GM21529 (cell line): ENCODE data around the gene ECSCR.
A peak's percentile ranks its signal among the peaks of the same experiment; 100 is the strongest.
"Not testable (repeated sequence)": the region's sequence is repeated elsewhere in the genome, so short reads cannot be mapped to it uniquely, and the experiment has no call there.

Experiments
- ATAC-seq: cut with Tn5 transposase; IDR thresholded peaks from one replicate; pipeline ENCODE4 v1.9.1; 2021; ENCODE audit not compliant: unreplicated experiment

The ECSCR gene

DNA sequence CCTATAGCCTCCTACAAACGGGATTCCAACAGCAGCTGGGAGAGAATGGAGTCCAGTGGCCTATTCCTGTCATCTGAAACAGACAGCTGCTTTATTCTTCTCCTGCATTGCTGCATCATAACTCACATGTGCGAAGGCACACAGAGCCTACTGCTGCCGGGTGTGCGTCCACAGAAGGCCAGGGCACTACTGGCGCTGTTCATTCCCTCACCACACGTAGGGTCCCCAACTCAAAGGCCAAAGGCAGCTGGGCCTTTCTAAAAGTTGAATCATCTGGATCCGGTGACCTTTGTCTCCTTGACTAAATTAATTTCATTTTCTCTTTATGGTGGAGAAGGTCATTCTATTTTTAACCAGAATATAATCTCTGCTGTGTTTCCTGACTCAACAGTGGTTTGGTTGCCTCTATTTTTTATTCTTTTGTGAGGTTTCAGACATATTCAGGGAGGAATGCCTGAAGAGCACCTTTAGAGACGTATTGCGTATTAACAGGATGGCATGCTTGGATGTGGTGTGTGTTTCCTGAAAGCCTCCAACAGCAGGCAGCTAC is 47.9 kb downstream of the ECSCR start:
- ATAC-seq = no peak

DNA sequence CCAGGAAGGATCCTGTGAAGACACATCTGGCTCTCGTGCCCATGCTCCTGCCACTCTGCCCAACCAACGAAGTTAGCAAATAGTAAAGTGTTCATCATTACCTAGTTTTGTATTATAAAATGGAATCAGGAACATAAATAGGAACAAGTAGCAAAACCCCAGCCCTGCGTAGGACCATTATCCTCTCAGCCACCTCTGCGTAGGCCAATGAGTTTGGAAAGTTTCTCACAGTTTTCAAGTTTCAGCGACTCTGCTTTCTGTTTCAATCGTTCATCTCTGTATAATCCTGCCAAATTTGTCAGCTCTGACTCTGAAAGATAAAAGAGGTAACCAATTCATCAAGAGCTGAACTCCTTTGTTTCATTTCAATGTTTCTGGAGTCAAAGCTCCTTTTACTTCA is 48.6 kb downstream of the ECSCR start:
- no peak for ATAC-seq

DNA sequence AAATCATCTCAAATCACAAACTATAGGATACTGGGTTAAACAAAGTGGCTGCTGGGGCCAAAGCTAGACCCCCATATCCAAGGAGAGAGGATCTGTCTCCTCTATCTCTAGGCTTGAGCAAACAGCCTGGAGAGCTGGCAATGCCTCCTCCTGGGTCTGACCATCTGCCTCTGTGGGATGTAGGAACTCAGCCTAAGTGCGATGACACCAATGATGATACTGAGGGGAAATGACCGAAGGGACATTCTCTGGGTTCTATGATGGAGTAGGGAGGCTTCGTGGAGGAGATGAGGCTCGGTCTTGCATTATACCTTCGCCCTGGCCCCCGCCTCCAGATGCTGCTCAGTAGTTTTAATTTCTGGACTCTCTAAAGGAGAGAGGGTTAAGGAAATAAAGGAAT is 49.4 kb downstream of the ECSCR start:
- no peak for ATAC-seq

DNA sequence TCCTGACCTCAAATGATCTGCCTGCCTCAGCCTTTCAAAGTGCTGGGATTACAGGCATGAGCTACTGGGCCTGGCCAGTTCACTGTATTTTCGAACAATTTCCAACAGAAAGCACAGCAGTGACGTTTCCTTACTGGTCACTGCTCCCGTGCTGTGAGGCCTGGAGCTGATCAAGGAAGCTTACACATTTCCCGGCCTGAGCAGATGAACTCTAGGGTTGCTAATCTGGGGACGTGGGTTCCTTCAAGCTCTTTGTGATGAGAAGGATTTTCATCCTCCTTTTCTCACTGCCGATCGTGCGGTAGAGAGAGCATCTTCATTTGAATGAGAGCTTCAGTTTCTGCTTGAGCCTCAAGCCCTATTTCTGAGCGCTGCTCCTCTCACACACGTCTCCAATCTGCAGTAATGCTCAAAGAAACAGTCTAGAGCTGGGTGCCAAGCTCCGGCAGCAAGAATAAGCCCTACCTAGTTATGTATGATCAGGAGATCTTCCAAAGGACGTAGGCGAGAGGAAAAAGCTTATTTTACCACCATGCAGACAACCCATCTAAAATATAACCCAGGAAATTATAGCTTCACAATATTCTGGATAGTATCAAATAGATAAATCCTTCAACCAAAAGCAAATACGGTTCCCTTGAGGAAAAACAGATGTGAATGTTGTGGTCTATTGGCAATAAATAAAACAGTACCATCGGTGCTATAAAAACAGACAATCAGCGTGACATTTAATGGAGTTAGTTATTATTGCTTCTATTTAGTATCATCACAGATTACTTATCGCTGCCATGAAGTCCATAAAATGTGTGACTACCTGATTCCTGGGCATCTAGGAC is 51.3 kb downstream of the ECSCR start:
- no peak for ATAC-seq

DNA sequence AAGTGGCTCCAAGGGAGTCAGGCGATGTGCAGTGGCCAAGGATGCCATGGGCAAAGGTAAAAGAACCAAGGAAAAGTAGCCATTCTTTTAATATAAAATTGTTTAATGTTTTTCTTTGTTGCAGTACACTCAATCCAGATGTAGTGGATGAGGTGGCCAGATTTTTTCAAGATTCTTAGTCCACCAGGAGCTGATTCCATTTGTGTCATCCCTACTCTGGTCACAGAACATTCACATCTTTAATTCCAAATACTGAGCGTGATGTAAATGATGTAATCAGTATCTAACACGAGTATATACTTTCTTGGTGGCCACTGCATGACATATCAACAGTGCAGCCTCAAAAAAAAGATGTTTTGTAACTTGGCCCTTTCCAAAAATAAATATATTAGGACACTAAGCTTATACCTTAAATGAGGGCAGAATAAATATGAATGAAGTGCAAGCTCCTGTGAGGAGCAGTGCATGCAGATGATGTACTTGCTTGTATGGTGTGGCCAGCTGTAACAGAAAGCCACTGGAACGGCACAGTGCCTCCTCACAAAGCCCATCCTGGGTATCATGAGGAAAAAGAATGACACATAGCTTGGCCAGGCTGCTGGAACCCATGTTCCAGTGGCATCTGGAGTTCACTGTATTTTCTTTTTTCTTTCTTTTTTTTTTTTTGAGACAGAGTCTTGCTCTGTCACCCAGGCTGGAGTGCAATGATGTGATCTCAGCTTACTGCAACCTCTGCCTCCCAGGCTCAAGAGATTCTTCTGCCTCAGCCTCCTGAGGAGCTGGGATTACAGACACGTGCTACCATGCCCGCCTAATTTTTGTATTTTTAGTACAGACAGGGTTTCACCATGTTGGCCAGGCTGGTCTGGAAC is 52.2 kb downstream of the ECSCR start:
- ATAC-seq = no peak

DNA sequence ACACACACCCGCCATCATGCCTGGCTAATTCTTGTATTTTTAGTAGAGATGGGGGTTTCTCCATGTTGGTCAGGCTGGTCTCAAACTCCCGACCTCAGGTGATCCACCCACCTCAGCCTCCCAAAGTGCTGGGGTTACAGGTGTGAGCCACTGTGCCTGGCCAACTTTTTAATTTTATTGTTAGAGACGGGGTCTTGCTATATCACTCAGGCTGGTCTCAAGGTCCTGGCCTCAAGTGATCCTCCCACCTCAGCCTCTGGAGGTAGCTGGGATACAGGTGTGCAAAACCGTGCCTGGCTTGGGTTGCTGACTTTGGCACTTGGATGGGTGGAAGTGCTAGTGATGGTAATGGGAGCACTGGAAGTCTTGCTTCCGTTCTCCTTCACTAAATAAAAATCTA is 53.4 kb downstream of the ECSCR start:
- ATAC-seq = not testable (repeated sequence)

DNA sequence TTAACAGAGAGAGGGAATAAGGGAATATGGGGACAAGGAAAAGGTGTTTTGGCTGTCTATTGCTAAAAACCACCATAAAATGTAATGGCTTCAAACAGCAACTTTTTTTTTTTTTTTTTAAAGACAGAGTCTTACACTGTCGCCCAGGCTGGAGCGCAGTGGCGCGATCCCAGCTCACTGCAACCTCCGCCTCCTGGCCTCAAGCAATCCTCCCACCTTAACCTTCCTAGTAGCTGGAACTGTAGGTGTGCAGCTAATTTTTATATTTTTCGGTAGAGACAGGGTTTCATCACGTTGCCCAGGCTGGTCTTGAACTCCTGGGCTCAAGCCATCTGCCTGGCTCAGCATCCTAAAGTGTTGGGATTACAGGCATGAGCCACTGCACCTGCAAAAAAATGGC is 54.4 kb downstream of the ECSCR start:
- no peak for ATAC-seq

DNA sequence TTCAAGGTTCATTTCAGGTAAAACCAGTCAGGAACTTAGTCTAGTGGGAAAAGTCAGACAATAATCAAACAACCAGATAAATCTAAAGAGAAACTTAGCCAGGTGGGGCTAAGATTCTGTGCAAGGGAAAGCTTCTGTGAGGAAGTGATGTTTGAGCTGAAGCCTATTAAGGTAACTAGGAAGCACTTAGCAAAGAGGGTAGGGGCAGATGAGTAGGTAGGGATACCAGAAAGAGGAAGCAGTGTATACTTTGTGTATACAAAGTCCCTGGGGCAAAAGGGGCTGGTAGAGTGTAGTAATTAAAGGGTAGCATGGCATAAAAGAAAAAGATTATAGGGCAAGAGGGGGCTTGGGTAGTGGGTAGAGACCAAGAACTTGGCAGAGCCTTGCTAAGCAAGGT is 55.0 kb downstream of the ECSCR start:
- no peak for ATAC-seq

DNA sequence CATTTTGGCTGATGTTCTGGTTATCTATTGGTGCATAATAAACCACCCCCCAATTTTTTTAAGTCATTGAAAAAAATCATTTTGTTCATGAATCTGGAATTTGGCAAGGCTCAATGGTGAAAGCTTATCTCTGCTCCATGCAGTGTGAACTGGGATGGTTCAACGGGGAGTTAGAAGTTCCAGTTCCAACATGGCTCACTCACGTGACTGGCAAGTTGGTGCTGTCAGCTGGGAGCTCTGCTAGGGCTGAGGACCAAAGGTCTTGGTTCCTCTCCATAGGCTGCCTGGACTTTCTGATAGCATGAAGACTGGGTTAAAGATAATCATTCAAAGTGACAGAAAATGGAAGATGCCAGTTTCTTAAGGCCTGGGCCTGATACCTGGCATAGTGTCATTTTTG is 55.6 kb downstream of the ECSCR start:
- ATAC-seq = no peak

DNA sequence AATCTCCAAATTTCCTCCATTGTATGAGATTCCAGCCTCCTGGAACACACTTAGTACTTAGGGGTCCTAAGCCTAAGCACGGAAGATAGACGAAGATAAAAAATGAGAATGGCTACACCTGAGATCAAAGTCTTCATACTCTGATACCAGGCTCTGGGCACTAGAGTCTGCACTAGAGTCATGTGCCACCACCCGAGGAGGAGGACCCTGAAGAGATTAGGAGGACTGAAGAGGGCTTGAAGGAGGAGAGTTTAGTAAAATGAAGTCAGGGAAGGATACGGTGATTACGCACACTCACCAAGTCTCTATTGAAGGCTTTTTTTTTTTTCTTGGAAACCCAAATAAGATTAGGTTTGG is 58.1 kb downstream of the ECSCR start:
- no peak for ATAC-seq

DNA sequence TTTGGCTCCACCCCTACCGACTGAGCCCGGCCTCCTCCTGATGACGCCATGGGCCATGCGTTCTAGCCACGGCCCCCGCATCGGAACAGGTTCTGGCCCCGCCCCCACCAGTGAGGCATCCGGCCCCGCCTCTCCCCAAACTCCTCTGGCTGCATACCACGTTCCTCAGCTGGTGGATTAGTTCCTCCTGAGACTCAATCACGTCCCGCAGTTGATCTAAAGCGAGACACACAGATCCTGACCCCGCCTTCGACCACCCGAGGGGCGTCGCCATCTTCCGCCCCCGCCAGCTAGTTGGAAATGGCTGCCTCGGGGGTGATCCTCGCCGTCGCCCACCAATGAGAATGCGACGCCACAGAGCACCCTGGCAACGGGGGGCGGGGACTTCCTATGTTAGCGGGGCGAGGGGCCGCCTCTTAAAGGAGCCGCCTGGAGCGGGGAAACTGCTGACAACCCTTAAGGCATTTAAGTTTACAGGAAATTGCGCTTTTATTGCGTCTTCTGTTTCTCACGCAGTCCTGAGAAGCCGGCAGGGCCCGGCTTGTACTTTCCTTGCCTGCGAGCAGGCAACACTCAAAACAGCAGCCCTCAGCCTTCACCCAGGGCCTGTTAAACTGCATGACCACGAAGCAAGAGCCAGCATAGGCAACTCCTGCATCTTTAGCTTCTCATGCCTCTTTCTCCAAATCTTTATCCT is 58.6 kb downstream of the ECSCR start, which contains the start of gene SPATA24:
TSS of gene SPATA24 (minus strand) at position 303 of the 697 bp plus-strand sequence. CDS start at position 274, 29 bp downstream.
- ATAC-seq = peak; percentile 77

DNA sequence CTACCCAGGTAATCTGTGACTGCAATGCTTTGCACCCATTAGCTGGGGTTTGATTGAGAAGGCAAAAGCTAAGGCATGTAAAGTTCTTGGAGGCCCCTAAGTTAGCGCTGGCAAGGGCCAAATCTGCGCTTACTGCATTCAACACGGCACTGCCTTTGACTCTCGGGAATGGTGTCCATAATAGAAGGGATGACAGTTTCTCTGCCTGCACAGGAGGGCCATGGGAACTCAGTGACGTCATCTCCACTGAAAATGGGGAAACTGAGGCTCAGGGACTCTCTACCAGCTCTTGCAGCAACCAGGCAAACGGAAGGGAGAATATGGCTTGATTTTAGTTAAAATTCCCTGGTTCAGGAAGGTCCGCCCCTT is 59.1 kb downstream of the ECSCR start:
- no peak for ATAC-seq

DNA sequence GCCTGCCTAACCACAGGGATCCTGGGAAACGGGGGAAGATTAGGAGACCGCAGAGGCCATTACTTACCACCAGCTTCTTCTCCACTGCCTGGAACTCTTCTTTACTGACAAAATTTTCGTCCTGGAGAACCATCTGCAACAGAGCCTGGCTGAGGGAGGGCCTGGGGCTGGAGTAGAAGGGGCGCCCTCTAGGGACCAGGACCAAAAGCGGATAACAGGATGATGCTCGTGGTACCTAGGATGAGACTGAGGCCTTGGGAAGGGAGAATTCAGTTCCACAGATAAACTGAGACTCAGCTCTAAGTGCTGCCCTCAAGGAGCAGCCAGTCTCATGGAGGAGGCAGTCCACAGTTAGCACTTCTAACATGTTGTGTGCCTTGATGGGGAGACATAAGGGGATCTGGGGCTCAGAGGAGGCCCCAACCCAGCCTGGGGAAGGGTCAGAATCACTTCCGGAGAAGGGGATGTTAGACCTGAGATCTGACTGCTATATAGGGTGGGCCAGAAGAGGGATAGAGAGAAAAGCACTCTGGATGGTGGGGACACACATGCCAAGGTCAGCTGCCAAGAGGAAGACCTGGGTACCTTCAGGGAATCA is 59.9 kb downstream of the ECSCR start:
- no peak for ATAC-seq

DNA sequence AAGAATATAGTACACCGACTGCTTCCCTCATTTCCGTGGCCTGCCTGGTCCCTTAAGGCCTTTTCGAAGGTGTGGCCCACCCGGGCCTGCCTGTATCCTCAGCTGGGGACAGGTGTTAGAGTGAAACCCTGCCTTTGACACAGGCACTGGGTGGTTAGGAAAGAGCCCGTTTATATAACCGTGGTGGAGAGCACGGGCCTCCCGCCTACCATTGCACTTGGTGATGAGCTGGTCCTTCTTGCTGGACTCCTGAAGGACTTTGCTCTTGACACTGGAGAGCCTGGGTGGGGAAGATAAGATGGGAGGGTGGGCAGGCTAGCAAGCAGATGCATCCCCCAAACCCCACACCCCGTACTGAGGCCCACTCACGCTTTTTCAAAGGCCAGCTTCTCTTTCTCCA is 61.0 kb downstream of the ECSCR start:
- ATAC-seq = no peak

DNA sequence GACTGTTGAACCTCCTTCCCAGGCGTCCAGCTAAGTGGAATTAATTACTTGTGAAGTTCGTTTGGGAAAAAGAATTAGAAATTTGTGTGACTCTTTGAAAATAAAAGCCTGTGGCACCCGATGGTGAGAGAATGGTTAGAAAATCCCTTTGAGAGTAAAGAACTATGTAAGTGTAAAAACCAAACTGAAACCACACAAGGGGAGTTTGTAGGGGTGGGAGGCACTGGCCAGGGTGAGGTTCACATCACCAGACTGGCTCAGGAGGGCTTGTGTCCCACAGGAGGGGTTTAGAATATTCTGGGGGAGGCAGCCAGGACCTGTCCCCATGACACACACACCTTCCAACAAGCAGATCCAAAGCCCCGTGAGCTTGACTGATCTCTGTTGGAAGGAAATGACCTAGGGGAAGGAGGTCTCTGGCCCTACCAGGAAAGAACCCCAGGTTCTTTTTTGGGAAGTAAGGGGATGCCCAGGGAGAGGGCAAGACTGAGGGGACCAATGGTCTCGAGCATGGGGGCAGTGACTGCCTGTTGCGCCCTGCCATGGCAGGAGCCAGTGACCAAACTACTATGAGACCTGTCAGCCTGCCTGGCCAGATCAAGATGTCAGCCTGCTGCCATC is 62.9 kb downstream of the ECSCR start:
- peak; percentile 24 for ATAC-seq
